ENCODE results near the gene SUPT20H.
A peak's percentile ranks its signal among the peaks of the same experiment; 100 is the strongest.

- peak; percentile 48 to 51 (median 50) for TF ChIP-seq CTCF (IDR thresholded peaks at IDR 0.05)
- no peak for TF ChIP-seq POLR2A (IDR thresholded peaks at IDR 0.05)
These were observed 15.2 kb upstream of the SUPT20H start for GRCh38 chr13:37074703-37075102.
